IMR-90 (cell line): Measurements from ENCODE around the gene DCP2. TPM values are rescaled to one million over a fixed set of nuclear protein-coding genes. Genes with fewer than 3 reads are reported as not detected.

Source experiments
- ATAC-seq: fragments of 200-7000 bp; cut with Tn5 transposase; 2 replicates; pipeline ENCODE4 v1.9.1; 2020; ENCODE audit warnings: low read depth, mild to moderate bottlenecking, moderate library complexity
- BruUV-seq: library from RNA; stranded (reverse); fragments of 400-500 nt; replicated peaks from 2 replicates; lab custom pipeline; 2021; lab: Mats Ljungman, UMichigan
- CTCF ChIA-PET: fragments of 300-600 bp; formaldehyde crosslinking; extraction: SDS; loops from one replicate; lab custom pipeline; 2021; ENCODE audit warnings: antibody characterized with exemption; lab: Yijun Ruan, JAX
- POLR2A ChIA-PET: fragments of 300-600 bp; sonication (Branson Sonifier 250); formaldehyde crosslinking; loops from one replicate; lab custom pipeline; 2022; ENCODE audit warnings: antibody characterized with exemption; ENCODE audit not compliant: unreplicated experiment; lab: Charles Lee
- DNase-seq: peaks from one replicate; pipeline ENCODE4 v3.0.0; 2013
- H2AFZ ChIP-seq: replicated peaks from 2 replicates; pipeline ENCODE3; 2013; ENCODE audit warnings: low read length, mild to moderate bottlenecking; ENCODE audit not compliant: poor library complexity
- H2AK5ac ChIP-seq: 2 replicates; pipeline ENCODE4 v1.6.1; 2013; ENCODE audit warnings: low read depth, low read length, inconsistent platforms
- H2AK9ac ChIP-seq: replicated peaks from 2 replicates; pipeline ENCODE3; 2013; ENCODE audit warnings: mild to moderate bottlenecking, low read depth, low read length, moderate library complexity; ENCODE audit not compliant: poor library complexity
- H2BK120ac ChIP-seq: 2 replicates; pipeline ENCODE4 v1.6.1; 2013; ENCODE audit warnings: low read depth, low read length, inconsistent platforms
- H2BK15ac ChIP-seq: 3 replicates; pipeline ENCODE4 v1.6.1; 2013; ENCODE audit warnings: low read depth, low read length, inconsistent platforms
- H2BK20ac ChIP-seq: 2 replicates; pipeline ENCODE4 v1.6.1; 2013; ENCODE audit warnings: low read depth, mild to moderate bottlenecking, inconsistent platforms, low read length, moderate library complexity
- H2BK5ac ChIP-seq: 2 replicates; pipeline ENCODE4 v1.6.1; 2013; ENCODE audit warnings: mild to moderate bottlenecking, low read depth, low read length, inconsistent platforms; ENCODE audit not compliant: poor library complexity, severe bottlenecking
- H3K14ac ChIP-seq: replicated peaks from 2 replicates; pipeline ENCODE4 v1.6.1; 2013; ENCODE audit warnings: low read depth, low read length, inconsistent platforms
- H3K18ac ChIP-seq: 2 replicates; pipeline ENCODE4 v1.6.1; 2013; ENCODE audit warnings: low read depth, low read length, control low read depth
- H3K23ac ChIP-seq: 2 replicates; pipeline ENCODE4 v1.6.1; 2013; ENCODE audit warnings: low read depth, low read length, inconsistent platforms
- H3K27ac ChIP-seq: 2 replicates; pipeline ENCODE4 v1.5.1; 2013; ENCODE audit warnings: mild to moderate bottlenecking, control low read depth, low read length; ENCODE audit not compliant: insufficient read depth
- H3K27me3 ChIP-seq: 2 replicates; pipeline ENCODE4 v1.6.1; 2013; ENCODE audit warnings: low read length; ENCODE audit not compliant: control insufficient read depth, insufficient read depth
- H3K36me3 ChIP-seq: 2 replicates; pipeline ENCODE4 v1.6.1; 2013; ENCODE audit warnings: low read length, mixed read lengths; ENCODE audit not compliant: control insufficient read depth, insufficient read depth
- H3K4ac ChIP-seq: 2 replicates; pipeline ENCODE4 v1.6.1; 2013; ENCODE audit warnings: low read depth, low read length, inconsistent platforms
- H3K4me1 ChIP-seq: 2 replicates; pipeline ENCODE4 v1.6.1; 2013; ENCODE audit warnings: low read length, mixed read lengths; ENCODE audit not compliant: control insufficient read depth, insufficient read depth
- H3K4me2 ChIP-seq: 2 replicates; pipeline ENCODE4 v1.6.1; 2013; ENCODE audit warnings: low read depth, mild to moderate bottlenecking, control low read depth, low read length, moderate library complexity
- H3K4me3 ChIP-seq: 2 replicates; pipeline ENCODE4 v1.5.1; 2013; ENCODE audit warnings: low read depth, mild to moderate bottlenecking, control low read depth, low read length, moderate library complexity; ENCODE audit not compliant: insufficient read depth
- H3K56ac ChIP-seq: 2 replicates; pipeline ENCODE4 v1.6.1; 2013; ENCODE audit warnings: low read length, inconsistent platforms; ENCODE audit not compliant: insufficient read depth; ENCODE audit errors: extremely low read depth
- H3K79me1 ChIP-seq, 2 experiments: 2 replicates each; pipeline ENCODE4 v1.6.1; 2013; ENCODE audit warnings: low read length in 2 of 2, inconsistent platforms in 1 of 2, low read depth in 1 of 2
- H3K9ac ChIP-seq: 2 replicates; pipeline ENCODE4 v1.6.1; 2013; ENCODE audit warnings: low read depth, low read length, control low read depth
- H3K9me1 ChIP-seq: 2 replicates; pipeline ENCODE4 v1.6.1; 2013; ENCODE audit warnings: low read length, inconsistent platforms; ENCODE audit not compliant: insufficient read depth
- H3K9me3 ChIP-seq: 2 replicates; pipeline ENCODE4 v1.6.1; 2013; ENCODE audit warnings: low read length; ENCODE audit not compliant: control insufficient read depth, insufficient read depth
- H4K20me1 ChIP-seq: 2 replicates; pipeline ENCODE4 v1.6.1; 2013; ENCODE audit warnings: low read length, inconsistent platforms; ENCODE audit not compliant: insufficient read depth
- H4K5ac ChIP-seq: 2 replicates; pipeline ENCODE4 v1.6.1; 2013; ENCODE audit warnings: mild to moderate bottlenecking, low read depth, low read length, control low read depth
- H4K8ac ChIP-seq, 2 experiments: 2 replicates each; pipeline ENCODE4 v1.6.1; 2013; ENCODE audit warnings: low read depth in 2 of 2, low read length in 2 of 2, control low read depth in 1 of 2, inconsistent platforms in 1 of 2
- H4K91ac ChIP-seq: 2 replicates; pipeline ENCODE4 v1.6.1; 2013; ENCODE audit warnings: low read depth, low read length, inconsistent platforms; ENCODE audit not compliant: insufficient read depth
- CHD1 ChIP-seq: IDR thresholded peaks from 2 replicates; pipeline ENCODE4 v1.6.1; 2012; ENCODE audit warnings: low read depth, low read length, improper control_type of control experiment
- MAZ ChIP-seq: IDR thresholded peaks from 2 replicates; pipeline ENCODE4 v1.6.1; 2012; ENCODE audit warnings: low read depth, mild to moderate bottlenecking, low read length, improper control_type of control experiment, moderate library complexity, borderline replicate concordance
- POLR2A ChIP-seq: IDR thresholded peaks from 2 replicates; pipeline ENCODE4 v1.6.1; 2012; ENCODE audit warnings: mild to moderate bottlenecking, low read depth, low read length
- WGBS, 2 experiments: methylation state at CpG; one replicate each; pipeline versions ENCODE4 v1.1.5 to v1.1.7; 2013; ENCODE audit warnings: missing lambda C conversion rate in 2 of 2; ENCODE audit not compliant: insufficient read length in 1 of 2; ENCODE audit errors: extremely low coverage in 2 of 2; 5-methylcytosine and 5-hydroxymethylcytosine counted together
- dilution Hi-C: fragments of 300-500 bp; cut with HindIII; formaldehyde crosslinking; loops from one replicate; pipeline ENCODE4 v1.14.3; 2018; ENCODE audit warnings: low sequenced_read_pairs; ENCODE audit not compliant: unreplicated experiment
- in situ Hi-C: fragments of 300-500 bp; cut with MboI; formaldehyde crosslinking; loops from 3 replicates; pipeline ENCODE4 v1.14.3; 2019; ENCODE audit warnings: low sequenced_read_pairs, inconsistent platforms, mixed read lengths
- intact Hi-C: fragments of 100-400 bp; cut with micrococcal nuclease; formaldehyde crosslinking; loops from 2 replicates; pipeline ENCODE4 v1.10.0; 2022
- polyA plus RNA-seq, 3 experiments: library from polyadenylated mRNA; depleted of rRNA; stranded (reverse); fragments of >200 nt; gene quantifications; 2 replicates each; pipeline ENCODE4 v1.2.3, GENCODE V29; 2012; ENCODE audit warnings: low replicate concordance in 1 of 3
- total RNA-seq: library from RNA; depleted of rRNA; stranded (reverse); fragments of >200 nt; gene quantifications from 2 replicates; pipeline ENCODE4 v1.2.3, GENCODE V29; 2012
- TF ChIP-seq, protein P1 (sequence below): conservative IDR thresholded peaks from 2 replicates; pipeline ENCODE4 v1.5.1; 2012; ENCODE audit warnings: mild to moderate bottlenecking, low read depth, low read length, improper control_type of control experiment

The DCP2 gene
- total and polyA plus RNA-seq, 2 of the 4 experiments (the other 2 are of a cell fraction) = 6.9 to 18.6 TPM

GRCh38 chr5:113057557-113057984 is 81.0 kb downstream of the DCP2 start:
- no TSS peak for BruUV-seq
- 100% methylated on average over 1 of the region's 14 CpGs; no CpG with 5 or more reads in 1 of the 2 experiments for WGBS, 2 experiments
- H3K27ac ChIP-seq = no peak overlapping the region
- H2AK9ac ChIP-seq = no peak overlapping the region
- CTCF ChIA-PET = no interaction called here
- no peak overlapping the region for H3K4me2 ChIP-seq
- peaks cover 45% of the 10 kb centered on the region; the same call in 1 of the 2 replicates for H3K36me3 ChIP-seq
- peaks cover 0 to 7% of the 10 kb centered on the region in 2 experiments; a peak in 2 of 4 replicates for H3K79me1 ChIP-seq
- no peak overlapping the region for H3K56ac ChIP-seq
- H3K4ac ChIP-seq = no peak overlapping the region
- dilution Hi-C loops = no loop called here
- no peak overlapping the region for H3K14ac ChIP-seq
- H2BK20ac ChIP-seq = no peak overlapping the region
- H2BK120ac ChIP-seq = no peak overlapping the region
- intact Hi-C loops = no loop called here
- no peak overlapping the region for H3K9ac ChIP-seq
- H4K8ac ChIP-seq = no peak overlapping the region
- H2BK5ac ChIP-seq = no peak overlapping the region
- no peak overlapping the region for H3K18ac ChIP-seq
- no peak for TF ChIP-seq POLR2A
- no peak for TF ChIP-seq CHD1
- no peak for TF ChIP-seq MAZ
- TF ChIP-seq, protein P1, sequence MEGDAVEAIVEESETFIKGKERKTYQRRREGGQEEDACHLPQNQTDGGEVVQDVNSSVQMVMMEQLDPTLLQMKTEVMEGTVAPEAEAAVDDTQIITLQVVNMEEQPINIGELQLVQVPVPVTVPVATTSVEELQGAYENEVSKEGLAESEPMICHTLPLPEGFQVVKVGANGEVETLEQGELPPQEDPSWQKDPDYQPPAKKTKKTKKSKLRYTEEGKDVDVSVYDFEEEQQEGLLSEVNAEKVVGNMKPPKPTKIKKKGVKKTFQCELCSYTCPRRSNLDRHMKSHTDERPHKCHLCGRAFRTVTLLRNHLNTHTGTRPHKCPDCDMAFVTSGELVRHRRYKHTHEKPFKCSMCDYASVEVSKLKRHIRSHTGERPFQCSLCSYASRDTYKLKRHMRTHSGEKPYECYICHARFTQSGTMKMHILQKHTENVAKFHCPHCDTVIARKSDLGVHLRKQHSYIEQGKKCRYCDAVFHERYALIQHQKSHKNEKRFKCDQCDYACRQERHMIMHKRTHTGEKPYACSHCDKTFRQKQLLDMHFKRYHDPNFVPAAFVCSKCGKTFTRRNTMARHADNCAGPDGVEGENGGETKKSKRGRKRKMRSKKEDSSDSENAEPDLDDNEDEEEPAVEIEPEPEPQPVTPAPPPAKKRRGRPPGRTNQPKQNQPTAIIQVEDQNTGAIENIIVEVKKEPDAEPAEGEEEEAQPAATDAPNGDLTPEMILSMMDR = no peak
- no peak for DNase-seq
- in situ Hi-C loops = no loop called here
- H3K27me3 ChIP-seq = no peaks in the 10 kb centered on the region
- no peak overlapping the region for H3K4me3 ChIP-seq
- H2AFZ ChIP-seq = no peak overlapping the region
- no peak overlapping the region for H2BK15ac ChIP-seq
- H3K9me3 ChIP-seq = no peaks in the 10 kb centered on the region
- no peak overlapping the region for H4K5ac ChIP-seq
- POLR2A ChIA-PET = no interaction called here
- peaks cover 16% of the 10 kb centered on the region for H3K9me1 ChIP-seq
- no peak for ATAC-seq
- no peak overlapping the region for H4K91ac ChIP-seq
- peaks cover 15% of the 10 kb centered on the region for H3K4me1 ChIP-seq
- H3K23ac ChIP-seq = no peak overlapping the region
- H2AK5ac ChIP-seq = no peak overlapping the region
- no peaks in the 10 kb centered on the region for H4K20me1 ChIP-seq
